Activated CD8-positive, alpha-beta T cell treated with anti-CD3 and anti-CD28 coated beads for 36 hours (primary cell): ENCODE measurements around the gene GPR158. TPM values are rescaled to one million over a fixed set of nuclear protein-coding genes. Genes with fewer than 3 reads are reported as not detected.

Experiments used
- ATAC-seq: fragments of 200-7000 bp; cut with Tn5 transposase; one replicate; pipeline ENCODE4 v1.10.0; 2021; ENCODE audit warnings: mild to moderate bottlenecking, moderate library complexity
- CTCF ChIA-PET: fragments of 350-600 bp; sonication (Branson Sonifier 250); formaldehyde crosslinking; loops from one replicate; lab custom pipeline; 2021; ENCODE audit warnings: antibody characterized with exemption; lab: Charles Lee
- POLR2A ChIA-PET: fragments of 350-600 bp; sonication (Branson Sonifier 250); formaldehyde crosslinking; loops from one replicate; lab custom pipeline; 2021; ENCODE audit warnings: antibody characterized with exemption; lab: Charles Lee
- DNase-seq: peaks from one replicate; pipeline ENCODE4 v3.0.0-alpha.2; 2020
- H3K27ac Mint-ChIP-seq: one replicate; pipeline ENCODE4 v1.8.0; 2021; ENCODE audit warnings: mild to moderate bottlenecking, mixed read lengths
- H3K27me3 Mint-ChIP-seq: one replicate; pipeline ENCODE4 v1.8.0; 2021; ENCODE audit warnings: mixed read lengths
- H3K36me3 Mint-ChIP-seq: one replicate; pipeline ENCODE4 v1.8.0; 2021; ENCODE audit warnings: low read depth, mixed read lengths
- H3K4me1 Mint-ChIP-seq: one replicate; pipeline ENCODE4 v1.8.0; 2021; ENCODE audit warnings: low read depth, mixed read lengths
- H3K4me3 Mint-ChIP-seq: one replicate; pipeline ENCODE4 v1.8.0; 2021; ENCODE audit warnings: mild to moderate bottlenecking, moderate library complexity, mixed read lengths
- H3K9me3 Mint-ChIP-seq: one replicate; pipeline ENCODE4 v1.8.0; 2021; ENCODE audit warnings: mixed read lengths
- intact Hi-C: fragments of 100-400 bp; cut with micrococcal nuclease; formaldehyde crosslinking; loops from one replicate; pipeline ENCODE4 v1.10.0; 2022
- total RNA-seq, 2 experiments: library from RNA; stranded (reverse); gene quantifications; one replicate each; pipeline ENCODE4 v1.2.3, GENCODE V29; 2021
- TF ChIP-seq, protein P1 (sequence below): fragments of 200-600 bp; IDR thresholded peaks from one replicate; pipeline ENCODE4 v1.8.0; 2022; ENCODE audit warnings: antibody characterized with exemption, mild to moderate bottlenecking

The GPR158 gene
- total RNA-seq, 2 experiments from 2014 or later = not detected

DNA sequence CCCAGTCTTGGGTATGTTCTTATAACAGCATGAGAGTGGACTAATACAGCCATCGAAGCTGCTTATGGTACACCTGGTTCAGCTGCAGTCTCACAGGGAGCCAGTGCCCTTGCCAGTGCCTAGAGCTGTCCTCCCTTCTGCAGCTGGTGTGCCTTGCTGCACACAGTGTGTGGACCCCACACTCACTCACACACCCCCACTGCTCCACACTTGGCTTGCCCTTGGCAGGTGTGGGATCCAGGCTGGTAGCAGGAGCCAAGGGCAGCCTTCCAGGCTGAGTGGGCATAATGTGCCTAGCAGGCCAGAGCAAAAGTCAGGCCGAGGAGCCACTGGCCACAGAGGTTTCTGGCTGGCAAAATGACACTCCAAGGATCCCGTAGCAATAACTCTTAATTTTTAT, 217.3 kb downstream of the GPR158 start:
- H3K4me1 Mint-ChIP-seq = no peaks in the 10 kb centered on the region

DNA sequence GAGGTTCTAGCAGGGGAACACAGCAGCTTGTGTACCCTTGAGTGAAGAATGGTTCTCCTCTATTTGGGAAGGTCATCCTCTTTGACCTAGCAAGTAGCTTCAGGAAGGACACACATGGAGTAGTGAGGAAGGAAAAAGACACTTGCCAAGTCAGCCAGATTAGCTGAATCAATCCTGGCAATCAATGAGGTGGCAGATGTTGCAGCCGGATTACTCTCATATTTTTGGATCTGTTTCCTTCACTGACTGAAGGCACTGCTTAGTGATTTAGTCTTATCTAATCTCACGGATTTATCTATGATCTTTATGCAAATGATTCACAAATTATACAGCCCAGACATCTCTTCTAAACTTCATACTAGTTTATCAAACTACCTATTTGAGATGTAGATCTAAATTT, 218.8 kb downstream of the GPR158 start:
- CTCF ChIA-PET = no interaction called here
- intact Hi-C loops = no loop called here
- ATAC-seq (no peak), DNase-seq (no peak)
- no peak overlapping the region for H3K27ac Mint-ChIP-seq
- peaks cover 13% of the 10 kb centered on the region for H3K9me3 Mint-ChIP-seq
- H3K27me3 Mint-ChIP-seq = no peaks in the 10 kb centered on the region
- H3K4me1 Mint-ChIP-seq = no peaks in the 10 kb centered on the region
- no peak overlapping the region for H3K4me3 Mint-ChIP-seq
- POLR2A ChIA-PET = no interaction called here
- no peaks in the 10 kb centered on the region for H3K36me3 Mint-ChIP-seq
- TF ChIP-seq, protein P1, sequence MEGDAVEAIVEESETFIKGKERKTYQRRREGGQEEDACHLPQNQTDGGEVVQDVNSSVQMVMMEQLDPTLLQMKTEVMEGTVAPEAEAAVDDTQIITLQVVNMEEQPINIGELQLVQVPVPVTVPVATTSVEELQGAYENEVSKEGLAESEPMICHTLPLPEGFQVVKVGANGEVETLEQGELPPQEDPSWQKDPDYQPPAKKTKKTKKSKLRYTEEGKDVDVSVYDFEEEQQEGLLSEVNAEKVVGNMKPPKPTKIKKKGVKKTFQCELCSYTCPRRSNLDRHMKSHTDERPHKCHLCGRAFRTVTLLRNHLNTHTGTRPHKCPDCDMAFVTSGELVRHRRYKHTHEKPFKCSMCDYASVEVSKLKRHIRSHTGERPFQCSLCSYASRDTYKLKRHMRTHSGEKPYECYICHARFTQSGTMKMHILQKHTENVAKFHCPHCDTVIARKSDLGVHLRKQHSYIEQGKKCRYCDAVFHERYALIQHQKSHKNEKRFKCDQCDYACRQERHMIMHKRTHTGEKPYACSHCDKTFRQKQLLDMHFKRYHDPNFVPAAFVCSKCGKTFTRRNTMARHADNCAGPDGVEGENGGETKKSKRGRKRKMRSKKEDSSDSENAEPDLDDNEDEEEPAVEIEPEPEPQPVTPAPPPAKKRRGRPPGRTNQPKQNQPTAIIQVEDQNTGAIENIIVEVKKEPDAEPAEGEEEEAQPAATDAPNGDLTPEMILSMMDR = no peak

More for the DNA sequence above, 217.3 kb downstream of the GPR158 start:
- Mint-ChIP-seq H3K4me3 (no peak overlapping the region), H3K36me3 (no peaks in the 10 kb centered on the region), H3K27me3 (no peaks in the 10 kb centered on the region), H3K9me3 (peaks cover 13% of the 10 kb centered on the region), H3K27ac (no peak overlapping the region)
- TF ChIP-seq, protein P1 = no peak
- CTCF ChIA-PET = no interaction called here
- DNase-seq (no peak), ATAC-seq (no peak)
- intact Hi-C loops = no loop called here
- POLR2A ChIA-PET = no interaction called here

DNA sequence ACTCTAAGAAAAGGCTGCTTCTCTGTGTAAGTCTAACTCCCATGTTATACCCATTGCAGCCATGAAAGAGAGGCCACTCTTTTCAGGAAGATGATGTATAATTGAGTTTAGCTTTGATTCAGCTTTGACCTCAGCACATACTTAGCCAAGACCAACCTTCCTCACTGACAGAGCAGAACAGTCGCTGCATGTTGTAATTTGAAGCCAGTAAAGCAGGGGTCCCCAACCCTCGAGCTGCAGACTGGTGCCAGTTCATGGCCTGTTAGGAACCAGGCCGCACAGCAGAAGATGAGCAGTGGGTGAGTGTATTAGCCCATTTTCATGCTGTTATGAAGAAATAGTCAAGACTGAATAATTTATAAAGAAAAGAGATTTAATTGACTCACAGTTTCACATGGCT, 223.9 kb downstream of the GPR158 start:
- intact Hi-C loops = no loop called here
- CTCF ChIA-PET = no interaction called here

DNA sequence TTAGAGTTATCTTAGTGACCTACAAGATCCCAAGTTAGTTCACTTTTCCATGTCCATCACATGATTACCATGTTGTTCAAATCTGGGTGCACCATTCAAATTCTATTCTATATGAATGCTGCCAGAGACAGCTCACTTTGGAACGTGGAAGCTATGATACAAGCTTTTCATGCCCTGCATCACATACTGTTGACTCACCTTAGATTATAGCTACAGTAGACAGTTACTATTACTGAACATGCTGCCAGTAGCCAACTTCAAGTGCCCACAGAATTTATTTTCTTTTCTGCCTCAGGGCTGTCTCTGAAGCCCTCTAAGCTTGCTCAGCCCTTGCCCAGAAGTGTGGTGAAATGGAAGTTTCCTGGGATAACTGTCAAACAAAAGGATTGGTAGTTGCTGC, 231.1 kb downstream of the GPR158 start:
- Mint-ChIP-seq H3K27me3 (no peaks in the 10 kb centered on the region), H3K9me3 (no peaks in the 10 kb centered on the region), H3K36me3 (no peaks in the 10 kb centered on the region), H3K4me3 (no peak overlapping the region), H3K4me1 (no peaks in the 10 kb centered on the region), H3K27ac (no peak overlapping the region)
- CTCF ChIA-PET = no interaction called here
- intact Hi-C loops = no loop called here
- DNase-seq (no peak), ATAC-seq (no peak)
- TF ChIP-seq, protein P1 = no peak
- POLR2A ChIA-PET = no interaction called here

More for the DNA sequence above, 223.9 kb downstream of the GPR158 start:
- DNase-seq (no peak), ATAC-seq (no peak)
- Mint-ChIP-seq H3K27me3 (no peaks in the 10 kb centered on the region), H3K4me3 (no peak overlapping the region), H3K9me3 (no peaks in the 10 kb centered on the region), H3K27ac (no peak overlapping the region), H3K36me3 (no peaks in the 10 kb centered on the region), H3K4me1 (no peaks in the 10 kb centered on the region)
- POLR2A ChIA-PET = no interaction called here
- TF ChIP-seq, protein P1 = no peak

DNA sequence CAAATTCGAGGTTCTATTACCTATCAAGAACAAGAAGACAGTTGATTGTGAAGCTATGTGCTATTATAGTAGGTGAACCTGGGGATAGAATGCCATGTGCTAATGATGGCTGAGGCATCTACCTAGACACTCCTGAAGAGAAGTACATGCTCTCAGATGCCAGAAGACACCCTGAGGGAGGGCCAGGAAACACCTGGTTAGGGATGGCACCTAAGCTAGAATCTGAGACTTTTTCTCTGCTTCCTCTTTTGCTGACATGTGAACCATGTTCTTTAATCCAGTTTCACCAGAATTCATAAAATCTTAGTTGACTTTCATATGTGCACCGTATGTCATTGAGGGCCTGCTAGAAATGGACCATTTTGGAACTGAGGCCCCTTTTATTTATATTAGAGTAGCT, 242.8 kb downstream of the GPR158 start:
- H3K27me3 Mint-ChIP-seq = no peaks in the 10 kb centered on the region
- H3K36me3 Mint-ChIP-seq = no peaks in the 10 kb centered on the region
- H3K4me1 Mint-ChIP-seq = no peaks in the 10 kb centered on the region
- peaks cover 6% of the 10 kb centered on the region for H3K9me3 Mint-ChIP-seq
- no peak overlapping the region for H3K4me3 Mint-ChIP-seq
- no peak overlapping the region for H3K27ac Mint-ChIP-seq
- ATAC-seq = no peak
- TF ChIP-seq, protein P1 = no peak
- DNase-seq = no peak
- POLR2A ChIA-PET = no interaction called here
- intact Hi-C loops = no loop called here
- CTCF ChIA-PET = no interaction called here
